GM13976 (cell line): ENCODE measurements around the gene HS3ST2.

Experiments used
- DNase-seq: peaks from one replicate; pipeline ENCODE4 v3.0.0; 2012; ENCODE audit warnings: low spot score
- in situ Hi-C: fragments of 300-500 bp; cut with MboI; formaldehyde crosslinking; loops from one replicate; pipeline ENCODE4 v1.12.0; 2022; ENCODE audit warnings: low sequenced_read_pairs, mixed read lengths, inconsistent platforms; ENCODE audit not compliant: unreplicated experiment
- TF ChIP-seq, protein P1 (sequence below): IDR thresholded peaks from 2 replicates; pipeline ENCODE4 v1.5.1; 2012; ENCODE audit warnings: borderline replicate concordance, mild to moderate bottlenecking; ENCODE audit not compliant: insufficient read depth; ENCODE audit errors: extremely low read depth, missing control alignments, control extremely low read depth

HS3ST2 gene

DNA sequence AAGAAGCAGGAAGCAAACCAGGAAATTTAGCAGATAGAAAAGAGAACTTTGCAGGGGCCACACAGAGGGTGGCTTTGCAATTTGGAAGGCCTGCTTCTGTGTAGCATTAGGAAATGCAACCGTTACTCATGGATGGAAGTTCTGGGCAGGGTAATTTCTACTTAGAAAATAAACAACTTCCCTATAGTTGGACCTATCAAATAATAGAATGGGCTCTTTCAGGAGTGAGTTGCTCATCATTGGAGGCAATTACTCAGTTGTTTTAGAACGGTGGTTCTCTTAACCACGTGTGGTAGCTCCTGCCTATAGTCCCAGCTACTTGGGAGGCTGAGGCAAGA, 25.8 kb upstream of the HS3ST2 start:
- no peak for DNase-seq
- in situ Hi-C loops: no loop called here
- TF ChIP-seq, protein P1, sequence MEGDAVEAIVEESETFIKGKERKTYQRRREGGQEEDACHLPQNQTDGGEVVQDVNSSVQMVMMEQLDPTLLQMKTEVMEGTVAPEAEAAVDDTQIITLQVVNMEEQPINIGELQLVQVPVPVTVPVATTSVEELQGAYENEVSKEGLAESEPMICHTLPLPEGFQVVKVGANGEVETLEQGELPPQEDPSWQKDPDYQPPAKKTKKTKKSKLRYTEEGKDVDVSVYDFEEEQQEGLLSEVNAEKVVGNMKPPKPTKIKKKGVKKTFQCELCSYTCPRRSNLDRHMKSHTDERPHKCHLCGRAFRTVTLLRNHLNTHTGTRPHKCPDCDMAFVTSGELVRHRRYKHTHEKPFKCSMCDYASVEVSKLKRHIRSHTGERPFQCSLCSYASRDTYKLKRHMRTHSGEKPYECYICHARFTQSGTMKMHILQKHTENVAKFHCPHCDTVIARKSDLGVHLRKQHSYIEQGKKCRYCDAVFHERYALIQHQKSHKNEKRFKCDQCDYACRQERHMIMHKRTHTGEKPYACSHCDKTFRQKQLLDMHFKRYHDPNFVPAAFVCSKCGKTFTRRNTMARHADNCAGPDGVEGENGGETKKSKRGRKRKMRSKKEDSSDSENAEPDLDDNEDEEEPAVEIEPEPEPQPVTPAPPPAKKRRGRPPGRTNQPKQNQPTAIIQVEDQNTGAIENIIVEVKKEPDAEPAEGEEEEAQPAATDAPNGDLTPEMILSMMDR: no peak

DNA sequence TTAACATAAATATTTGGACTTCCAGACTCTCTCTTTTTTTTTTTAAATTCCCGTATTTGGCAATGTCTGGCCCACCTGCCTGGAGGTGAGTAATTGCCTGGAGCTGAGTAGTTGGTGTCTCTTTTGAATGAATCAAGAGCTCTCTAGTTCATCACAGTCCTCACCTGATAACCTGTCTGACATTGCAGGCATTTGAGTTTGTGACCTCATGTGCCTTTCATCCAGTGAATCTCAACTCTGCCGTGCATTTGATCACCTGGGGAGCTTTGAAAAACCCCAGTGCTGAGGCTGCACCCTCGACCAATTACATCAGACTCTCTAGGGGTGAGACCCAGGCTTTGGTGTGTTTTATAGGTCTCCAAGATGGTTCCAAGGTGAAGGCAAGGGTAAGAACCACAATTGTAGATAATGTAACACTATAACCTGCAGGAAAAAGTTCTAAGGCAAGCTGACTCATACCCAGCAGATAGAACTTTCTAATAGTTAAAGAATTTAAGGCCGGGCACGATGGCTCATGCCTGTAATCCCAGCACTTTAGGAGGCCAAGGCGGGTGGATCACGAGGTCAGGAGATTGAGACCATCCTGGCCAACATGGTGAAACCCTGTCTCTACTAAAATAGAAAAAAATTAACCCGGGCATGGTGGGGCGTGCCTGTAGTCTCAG, 24.5 kb upstream of the HS3ST2 start:
- in situ Hi-C loops: no loop called here
- TF ChIP-seq, protein P1: no peak
- no peak for DNase-seq

DNA sequence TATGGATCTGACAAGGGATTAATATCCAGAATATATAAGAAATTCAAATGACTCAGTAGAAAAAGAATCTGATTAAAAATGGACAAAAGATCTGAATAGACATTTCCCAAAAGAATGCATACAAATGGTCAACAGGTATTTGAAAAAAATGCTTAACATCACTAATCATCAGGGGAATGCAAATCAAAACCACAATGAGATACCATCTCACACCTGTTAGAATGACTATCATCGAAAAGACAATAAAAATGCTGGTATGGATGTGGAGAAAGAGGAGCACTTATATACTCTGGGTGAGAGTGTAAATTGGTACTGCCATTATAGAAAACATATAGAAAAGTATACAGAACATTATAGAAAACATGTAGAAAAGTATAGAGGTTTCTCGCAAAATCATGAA, 16.4 kb upstream of the HS3ST2 start:
- DNase-seq: no peak
- TF ChIP-seq, protein P1: no peak
- in situ Hi-C loops: no loop called here

DNA sequence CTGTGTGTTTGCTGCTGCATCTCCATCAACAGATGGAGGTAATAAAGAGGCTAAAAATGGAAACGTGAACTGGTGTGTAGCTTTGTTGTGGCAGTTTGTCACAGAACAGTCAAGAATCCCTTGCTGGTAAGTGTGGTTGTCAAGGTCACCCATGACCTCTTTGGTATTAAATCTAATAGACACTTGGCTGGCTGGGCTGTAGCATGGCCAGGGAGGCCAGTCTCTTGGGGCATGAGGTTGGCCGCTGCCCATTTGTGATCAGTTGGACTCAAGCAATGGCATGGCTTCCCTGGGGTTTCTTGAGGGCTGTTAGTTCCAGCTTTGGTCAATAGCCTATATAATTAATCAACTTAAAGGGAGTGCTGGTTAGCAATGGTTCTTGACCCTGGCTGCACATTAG, 14.8 kb upstream of the HS3ST2 start:
- DNase-seq: no peak
- TF ChIP-seq, protein P1: no peak
- in situ Hi-C loops: no loop called here

DNA sequence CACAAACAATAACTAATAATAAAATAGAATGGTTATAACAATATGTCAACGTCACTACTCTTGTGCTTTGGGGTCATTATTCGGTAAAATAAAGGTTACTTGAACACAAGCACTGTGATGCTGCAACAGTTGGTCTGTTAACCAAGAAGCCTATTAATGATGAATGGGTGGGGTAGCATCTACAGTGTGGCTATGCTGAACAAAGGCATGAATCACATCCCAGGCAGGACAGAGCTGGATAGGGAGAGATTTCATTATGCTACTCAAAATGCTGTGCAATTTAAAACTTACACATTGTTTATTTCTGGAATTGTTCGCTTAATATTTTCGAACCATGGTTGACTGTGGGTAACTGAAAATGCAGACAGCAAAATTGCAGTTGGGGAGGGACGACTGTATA, 9.1 kb upstream of the HS3ST2 start:
- in situ Hi-C loops: no loop called here
- TF ChIP-seq, protein P1: no peak
- no peak for DNase-seq

DNA sequence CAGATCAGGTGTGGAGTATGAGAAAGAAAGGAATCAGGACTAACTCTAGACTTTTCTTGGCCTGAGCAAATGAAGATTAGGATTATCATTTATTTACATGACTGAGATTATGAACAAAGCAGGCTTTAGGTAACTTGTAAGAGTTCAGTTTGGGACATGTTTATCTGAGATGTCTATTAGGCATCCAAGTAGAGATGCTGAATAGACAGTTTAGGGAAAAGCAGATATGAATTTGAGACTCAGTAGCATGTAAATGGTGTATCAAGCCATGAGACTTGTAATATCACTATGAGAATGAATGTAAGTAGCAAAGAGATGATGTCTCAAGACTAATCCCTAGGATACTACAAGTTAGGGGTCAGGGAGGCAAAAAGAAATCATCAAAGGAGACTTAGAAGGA, 8.6 kb upstream of the HS3ST2 start:
- DNase-seq: no peak
- in situ Hi-C loops: no loop called here
- TF ChIP-seq, protein P1: no peak

DNA sequence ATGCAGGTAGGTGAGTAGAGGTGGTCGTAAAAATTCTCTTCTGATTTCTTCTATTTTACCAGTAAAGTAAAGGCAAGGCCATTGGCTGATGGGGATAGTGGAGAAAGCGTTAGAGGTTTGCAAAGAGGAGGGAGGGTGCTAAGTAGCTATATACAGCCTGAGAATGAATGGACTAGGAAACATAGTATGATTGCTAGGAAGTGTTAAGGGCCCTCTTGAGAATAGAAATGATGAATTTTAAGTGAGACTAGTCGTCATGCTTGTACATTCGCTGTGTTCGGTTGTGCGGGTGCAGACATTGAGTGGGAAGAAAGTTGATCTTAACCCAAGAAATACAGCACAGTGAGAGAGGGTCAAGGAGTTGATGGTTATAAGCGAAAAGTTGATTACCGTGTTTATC, 7.2 kb upstream of the HS3ST2 start:
- DNase-seq: no peak
- in situ Hi-C loops: no loop called here
- TF ChIP-seq, protein P1: no peak
